ENCODE data around the gene BORCS6.
A peak's percentile ranks its signal among the peaks of the same experiment; 100 is the strongest.

Gene BORCS6

GRCh38 chr17:8147141-8147804 lies 42.7 kb downstream of the BORCS6 start:
- H3K27ac Mint-ChIP-seq: peak overlapping the region; percentile 40
- H3K4me3 Mint-ChIP-seq: no peak overlapping the region
- H3K9me3 Mint-ChIP-seq: no peaks in the 10 kb centered on the region
- peaks cover 25% of the 10 kb centered on the region for H3K4me1 Mint-ChIP-seq (ENCODE audit: low read depth)
- DNase-seq: no peak
- peaks cover 87% of the 10 kb centered on the region for H3K36me3 Mint-ChIP-seq (ENCODE audit: low read depth)
- no peaks in the 10 kb centered on the region for H3K27me3 Mint-ChIP-seq

GRCh38 chr17:8146381-8147140 lies 43.4 kb downstream of the BORCS6 start:
- Mint-ChIP-seq H3K36me3 (ENCODE audit: low read depth) (peaks cover 89% of the 10 kb centered on the region), H3K4me3 (no peak overlapping the region), H3K4me1 (ENCODE audit: low read depth) (peaks cover 19% of the 10 kb centered on the region), H3K27me3 (no peaks in the 10 kb centered on the region), H3K9me3 (no peaks in the 10 kb centered on the region), H3K27ac (peak overlapping the region; percentile 33)
- DNase-seq: no peak

GRCh38 chr17:8145811-8146210 lies 44.2 kb downstream of the BORCS6 start:
- no peak overlapping the region for H3K27ac Mint-ChIP-seq
- DNase-seq: no peak
- peaks cover 94% of the 10 kb centered on the region for H3K36me3 Mint-ChIP-seq (ENCODE audit: low read depth)

GRCh38 chr17:8144401-8145231 lies 45.4 kb downstream of the BORCS6 start:
- Mint-ChIP-seq H3K27ac (no peak overlapping the region), H3K4me1 (ENCODE audit: low read depth) (peaks cover 3% of the 10 kb centered on the region), H3K36me3 (ENCODE audit: low read depth) (peaks cover 95% of the 10 kb centered on the region), H3K4me3 (no peak overlapping the region), H3K27me3 (no peaks in the 10 kb centered on the region), H3K9me3 (no peaks in the 10 kb centered on the region)
- DNase-seq: no peak

More at GRCh38 chr17:8145811-8146210, 44.2 kb downstream of the BORCS6 start:
- H3K27me3 Mint-ChIP-seq: no peaks in the 10 kb centered on the region
- H3K4me1 Mint-ChIP-seq (ENCODE audit: low read depth): peaks cover 14% of the 10 kb centered on the region
- no peaks in the 10 kb centered on the region for H3K9me3 Mint-ChIP-seq
- no peak overlapping the region for H3K4me3 Mint-ChIP-seq

GRCh38 chr17:8143581-8144400 lies 46.2 kb downstream of the BORCS6 start:
- DNase-seq: no peak
- no peaks in the 10 kb centered on the region for H3K27me3 Mint-ChIP-seq
- no peak overlapping the region for H3K27ac Mint-ChIP-seq
- peaks cover 91% of the 10 kb centered on the region for H3K36me3 Mint-ChIP-seq (ENCODE audit: low read depth)
- no peak overlapping the region for H3K4me3 Mint-ChIP-seq
- no peaks in the 10 kb centered on the region for H3K9me3 Mint-ChIP-seq
- H3K4me1 Mint-ChIP-seq (ENCODE audit: low read depth): no peaks in the 10 kb centered on the region

GRCh38 chr17:8142887-8143580 lies 46.9 kb downstream of the BORCS6 start:
- no peak for DNase-seq
- Mint-ChIP-seq H3K4me3 (no peak overlapping the region), H3K36me3 (ENCODE audit: low read depth) (peaks cover 83% of the 10 kb centered on the region), H3K4me1 (ENCODE audit: low read depth) (no peaks in the 10 kb centered on the region), H3K27me3 (no peaks in the 10 kb centered on the region), H3K9me3 (no peaks in the 10 kb centered on the region), H3K27ac (no peak overlapping the region)

GRCh38 chr17:8142158-8142886 lies 47.7 kb downstream of the BORCS6 start:
- H3K9me3 Mint-ChIP-seq: no peaks in the 10 kb centered on the region
- peaks cover 76% of the 10 kb centered on the region for H3K36me3 Mint-ChIP-seq (ENCODE audit: low read depth)
- no peak overlapping the region for H3K4me3 Mint-ChIP-seq
- no peak overlapping the region for H3K27ac Mint-ChIP-seq
- no peaks in the 10 kb centered on the region for H3K27me3 Mint-ChIP-seq
- DNase-seq: no peak
- no peaks in the 10 kb centered on the region for H3K4me1 Mint-ChIP-seq (ENCODE audit: low read depth)

- Mint-ChIP-seq H3K27me3 (no peaks in the 10 kb centered on the region), H3K4me3 (no peak overlapping the region), H3K36me3 (ENCODE audit: low read depth) (peaks cover 70% of the 10 kb centered on the region), H3K9me3 (no peaks in the 10 kb centered on the region), H3K4me1 (ENCODE audit: low read depth) (no peaks in the 10 kb centered on the region), H3K27ac (peak overlapping the region; percentile 47)
- no peak for DNase-seq
Measured at GRCh38 chr17:8141741-8142140, 48.2 kb downstream of the BORCS6 start.

GRCh38 chr17:8141045-8141444 lies 48.9 kb downstream of the BORCS6 start:
- Mint-ChIP-seq H3K4me3 (no peak overlapping the region), H3K4me1 (ENCODE audit: low read depth) (no peaks in the 10 kb centered on the region), H3K9me3 (no peaks in the 10 kb centered on the region), H3K27me3 (no peaks in the 10 kb centered on the region), H3K27ac (peak overlapping the region; percentile 19), H3K36me3 (ENCODE audit: low read depth) (peaks cover 63% of the 10 kb centered on the region)
- no peak for DNase-seq

- no peaks in the 10 kb centered on the region for H3K4me1 Mint-ChIP-seq (ENCODE audit: low read depth)
- H3K27me3 Mint-ChIP-seq: no peaks in the 10 kb centered on the region
- H3K9me3 Mint-ChIP-seq: no peaks in the 10 kb centered on the region
- H3K36me3 Mint-ChIP-seq (ENCODE audit: low read depth): peaks cover 56% of the 10 kb centered on the region
- H3K27ac Mint-ChIP-seq: no peak overlapping the region
- H3K4me3 Mint-ChIP-seq: no peak overlapping the region
- DNase-seq: no peak
Measured at GRCh38 chr17:8140065-8141029, 49.6 kb downstream of the BORCS6 start.

- peak; percentile 100 for DNase-seq
- Mint-ChIP-seq H3K27ac (no peak overlapping the region), H3K36me3 (ENCODE audit: low read depth) (peaks cover 42% of the 10 kb centered on the region), H3K27me3 (no peaks in the 10 kb centered on the region), H3K4me1 (ENCODE audit: low read depth) (no peaks in the 10 kb centered on the region), H3K9me3 (no peaks in the 10 kb centered on the region), H3K4me3 (no peak overlapping the region)
Measured at GRCh38 chr17:8138672-8139371, 51.2 kb downstream of the BORCS6 start.

- DNase-seq: no peak
- Mint-ChIP-seq H3K27me3 (no peaks in the 10 kb centered on the region), H3K4me3 (no peak overlapping the region), H3K27ac (no peak overlapping the region), H3K9me3 (no peaks in the 10 kb centered on the region), H3K4me1 (ENCODE audit: low read depth) (no peaks in the 10 kb centered on the region), H3K36me3 (ENCODE audit: low read depth) (peaks cover 37% of the 10 kb centered on the region)
Measured at GRCh38 chr17:8138374-8138671, 51.7 kb downstream of the BORCS6 start.
